HepG2 (cell line): ENCODE results near the gene NDRG3. TPM values are rescaled to one million over a fixed set of nuclear protein-coding genes. Genes with fewer than 3 reads are reported as not detected.

ENCODE experiments used
- CEBPZ ChIP-seq: IDR thresholded peaks from 2 replicates; pipeline ENCODE4 v1.6.1; 2012; ENCODE audit warnings: low read length, improper control_type of control experiment
- GABPB1 ChIP-seq: IDR thresholded peaks from 2 replicates; pipeline ENCODE4 v1.6.1; 2016; ENCODE audit warnings: mild to moderate bottlenecking, missing genetic modification reagents, moderate library complexity, missing compliant biosample characterization
- MAFF ChIP-seq: IDR thresholded peaks from 2 replicates; pipeline ENCODE4 v1.6.1; 2011; ENCODE audit warnings: low read depth, low read length, improper control_type of control experiment
- USF2 ChIP-seq, 2 experiments: sonication (generic) in 1 of 2; formaldehyde crosslinking in 1 of 2; IDR thresholded peaks; 2 replicates each; pipeline versions ENCODE4 v1.5.1 to v1.6.1; 2011 to 2020; ENCODE audit warnings: borderline replicate concordance in 1 of 2, low read depth in 1 of 2, low read length in 1 of 2, mild to moderate bottlenecking in 1 of 2, missing genetic modification reagents in 1 of 2, moderate library complexity in 1 of 2
- ZBTB21 ChIP-seq: sonication (generic); formaldehyde crosslinking; IDR thresholded peaks from 2 replicates; pipeline ENCODE4 v1.4.0; 2020; ENCODE audit warnings: missing genetic modification reagents
- ZNF232 ChIP-seq: sonication (generic); formaldehyde crosslinking; IDR thresholded peaks from 2 replicates; pipeline ENCODE4 v1.4.0; 2020; ENCODE audit warnings: missing genetic modification reagents, borderline replicate concordance
- ZNF407 ChIP-seq: sonication (generic); formaldehyde crosslinking; IDR thresholded peaks from one replicate; pipeline ENCODE4 v1.5.1; 2020; ENCODE audit warnings: mild to moderate bottlenecking, missing genetic modification reagents; ENCODE audit errors: not compliant biosample characterization
- ZNF451 ChIP-seq: sonication (generic); formaldehyde crosslinking; IDR thresholded peaks from 2 replicates; pipeline ENCODE4 v1.5.0; 2020; ENCODE audit warnings: mild to moderate bottlenecking, missing genetic modification reagents
- ZNF574 ChIP-seq: sonication (generic); formaldehyde crosslinking; IDR thresholded peaks from 2 replicates; pipeline ENCODE4 v1.4.0; 2020; ENCODE audit warnings: missing genetic modification reagents
- ZNF761 ChIP-seq: sonication (generic); formaldehyde crosslinking; conservative IDR thresholded peaks from 2 replicates; pipeline ENCODE4 v1.4.0; 2020; ENCODE audit warnings: mild to moderate bottlenecking, missing genetic modification reagents
- ZNF850 ChIP-seq: sonication (generic); formaldehyde crosslinking; conservative IDR thresholded peaks from 2 replicates; pipeline ENCODE4 v1.9.0; 2021; ENCODE audit warnings: mild to moderate bottlenecking, missing genetic modification reagents
- polyA plus RNA-seq, 8 experiments: library from polyadenylated mRNA; depleted of rRNA in 3 of 8; stranded (reverse) in 7 of 8; unstranded in 1 of 8; fragments of >200 nt; fragmentation: Illumina TruSeq in 4 of 8; extraction: Trizol in 4 of 8; gene quantifications; 2 replicates each; pipeline versions ENCODE4 v1.2.1 to v1.2.3, GENCODE V29; 2011 to 2016; ENCODE audit warnings: low read depth in 4 of 8, missing spikeins in 1 of 8, mixed read lengths in 1 of 8; ENCODE audit not compliant: insufficient read depth in 1 of 8
- total RNA-seq, 5 experiments: library from RNA; depleted of rRNA; stranded (reverse); fragments of >200 nt; fragmentation: Illumina TruSeq; extraction: Trizol; gene quantifications; 2 replicates each; pipeline ENCODE4 v1.2.3, GENCODE V29; 2016; ENCODE audit warnings: low read depth in 1 of 5

The NDRG3 gene
- total and polyA plus RNA-seq, 2 of the 13 experiments (the other 11 are each of a cell fraction or from before 2014, with no cell fraction given) = 36.0 to 40.5 TPM

GRCh38 chr20:36676701-36677421 lies 69.0 kb downstream of the NDRG3 start (continued):
- no peak for TF ChIP-seq CEBPZ
- no peak for TF ChIP-seq ZNF574
- no peak for TF ChIP-seq USF2 (IDR thresholded peaks at IDR 0.05; ENCODE audit: low read depth, low read length)
- TF ChIP-seq USF2 (CRISPR knock-in tag; IDR thresholded peaks at IDR 0.05; ENCODE audit: borderline replicate concordance) = no peak
- peak; percentile 17 for TF ChIP-seq ZNF407 (CRISPR knock-in tag)
- no peak for TF ChIP-seq ZNF451 (CRISPR knock-in tag)
- TF ChIP-seq ZNF850 = no peak
- TF ChIP-seq ZBTB21 (CRISPR knock-in tag) = no peak
- TF ChIP-seq ZNF232 = no peak
- TF ChIP-seq ZNF761 (CRISPR knock-in tag) = no peak
- peak; percentile 70 for TF ChIP-seq GABPB1
- TF ChIP-seq MAFF = no peak
